PC-3 (cell line): ENCODE results near the gene PLCB4.

Experiments
- EZH2 ChIP-seq: fragments of 300-600 bp; sonication (generic); IDR thresholded peaks from one replicate; pipeline ENCODE4 v1.6.1; 2017; ENCODE audit warnings: antibody characterized with exemption, mild to moderate bottlenecking, low read length; ENCODE audit not compliant: unreplicated experiment
- TF ChIP-seq, protein P1 (sequence below): fragments of 300-600 bp; sonication (generic); conservative IDR thresholded peaks from 2 replicates; pipeline ENCODE4 v1.5.1; 2017; ENCODE audit warnings: antibody characterized with exemption, low read depth, mild to moderate bottlenecking, low read length

DNA sequence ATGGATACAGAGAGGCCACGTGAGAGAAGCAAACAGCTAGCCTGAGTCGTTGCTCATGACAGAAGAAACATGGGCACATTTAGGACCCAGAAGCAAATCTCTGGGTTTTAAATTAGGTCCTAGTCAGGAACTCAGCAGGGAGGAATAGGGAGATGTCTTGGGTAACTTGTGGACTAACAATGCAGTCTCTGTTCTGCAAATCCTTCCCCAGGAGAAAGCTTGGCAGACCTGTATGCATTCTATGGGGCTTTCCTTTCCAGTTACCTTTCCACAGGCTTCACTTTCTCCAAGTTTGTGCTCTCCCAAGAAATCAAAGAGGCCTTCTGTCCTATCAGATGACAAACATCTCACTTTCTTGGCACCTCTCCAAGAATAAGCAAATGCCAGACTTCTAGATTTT is 47.2 kb upstream of the PLCB4 start:
- TF ChIP-seq, protein P1, sequence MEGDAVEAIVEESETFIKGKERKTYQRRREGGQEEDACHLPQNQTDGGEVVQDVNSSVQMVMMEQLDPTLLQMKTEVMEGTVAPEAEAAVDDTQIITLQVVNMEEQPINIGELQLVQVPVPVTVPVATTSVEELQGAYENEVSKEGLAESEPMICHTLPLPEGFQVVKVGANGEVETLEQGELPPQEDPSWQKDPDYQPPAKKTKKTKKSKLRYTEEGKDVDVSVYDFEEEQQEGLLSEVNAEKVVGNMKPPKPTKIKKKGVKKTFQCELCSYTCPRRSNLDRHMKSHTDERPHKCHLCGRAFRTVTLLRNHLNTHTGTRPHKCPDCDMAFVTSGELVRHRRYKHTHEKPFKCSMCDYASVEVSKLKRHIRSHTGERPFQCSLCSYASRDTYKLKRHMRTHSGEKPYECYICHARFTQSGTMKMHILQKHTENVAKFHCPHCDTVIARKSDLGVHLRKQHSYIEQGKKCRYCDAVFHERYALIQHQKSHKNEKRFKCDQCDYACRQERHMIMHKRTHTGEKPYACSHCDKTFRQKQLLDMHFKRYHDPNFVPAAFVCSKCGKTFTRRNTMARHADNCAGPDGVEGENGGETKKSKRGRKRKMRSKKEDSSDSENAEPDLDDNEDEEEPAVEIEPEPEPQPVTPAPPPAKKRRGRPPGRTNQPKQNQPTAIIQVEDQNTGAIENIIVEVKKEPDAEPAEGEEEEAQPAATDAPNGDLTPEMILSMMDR: no peak
- no peak for TF ChIP-seq EZH2
